Measurements from ENCODE around the gene LOC101059915.
"Not testable (repeated sequence)": the region's sequence is repeated elsewhere in the genome, so short reads cannot be mapped to it uniquely, and the experiment has no call there.

Gene LOC101059915

DNA sequence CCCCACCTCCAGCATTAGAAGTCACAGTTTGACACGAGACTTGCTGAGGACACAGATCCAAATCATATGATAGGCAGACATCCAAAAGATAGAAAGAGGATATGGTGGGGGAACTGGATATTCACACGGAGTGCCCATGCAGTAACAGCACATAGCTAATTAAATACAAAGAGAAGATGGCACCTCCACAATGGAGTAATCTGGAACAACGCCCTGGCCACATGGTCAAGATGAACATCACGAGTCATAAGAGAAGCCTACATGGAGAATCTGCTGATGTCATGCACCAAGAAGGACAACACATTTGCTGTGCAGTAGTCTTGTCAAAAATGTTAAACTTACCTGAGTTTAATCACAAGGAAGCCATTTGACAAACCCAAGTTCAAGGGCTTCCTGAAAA is 10.1 kb upstream of the LOC101059915 start:
- H3K4me3 ChIP-seq (ENCODE audit: control insufficient read depth, low read depth, low read length) = no peak overlapping the region
- TF ChIP-seq, protein P1, sequence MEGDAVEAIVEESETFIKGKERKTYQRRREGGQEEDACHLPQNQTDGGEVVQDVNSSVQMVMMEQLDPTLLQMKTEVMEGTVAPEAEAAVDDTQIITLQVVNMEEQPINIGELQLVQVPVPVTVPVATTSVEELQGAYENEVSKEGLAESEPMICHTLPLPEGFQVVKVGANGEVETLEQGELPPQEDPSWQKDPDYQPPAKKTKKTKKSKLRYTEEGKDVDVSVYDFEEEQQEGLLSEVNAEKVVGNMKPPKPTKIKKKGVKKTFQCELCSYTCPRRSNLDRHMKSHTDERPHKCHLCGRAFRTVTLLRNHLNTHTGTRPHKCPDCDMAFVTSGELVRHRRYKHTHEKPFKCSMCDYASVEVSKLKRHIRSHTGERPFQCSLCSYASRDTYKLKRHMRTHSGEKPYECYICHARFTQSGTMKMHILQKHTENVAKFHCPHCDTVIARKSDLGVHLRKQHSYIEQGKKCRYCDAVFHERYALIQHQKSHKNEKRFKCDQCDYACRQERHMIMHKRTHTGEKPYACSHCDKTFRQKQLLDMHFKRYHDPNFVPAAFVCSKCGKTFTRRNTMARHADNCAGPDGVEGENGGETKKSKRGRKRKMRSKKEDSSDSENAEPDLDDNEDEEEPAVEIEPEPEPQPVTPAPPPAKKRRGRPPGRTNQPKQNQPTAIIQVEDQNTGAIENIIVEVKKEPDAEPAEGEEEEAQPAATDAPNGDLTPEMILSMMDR (conservative IDR thresholded peaks at IDR 0.05; ENCODE audit: control insufficient read depth, insufficient read depth, low read depth, low read length) = no peak
- peak; percentile 33 for DNase-seq (ENCODE audit: low read depth)

- TF ChIP-seq, protein P1 (conservative IDR thresholded peaks at IDR 0.05; ENCODE audit: control insufficient read depth, insufficient read depth, low read depth, low read length) = no peak
These were observed 8.0 kb upstream of the LOC101059915 start for GRCh38 chrX:71659342-71659741.

GRCh38 chrX:71659959-71660358 is 7.4 kb upstream of the LOC101059915 start:
- DNase-seq (ENCODE audit: low read depth) = no peak
- TF ChIP-seq, protein P1 (conservative IDR thresholded peaks at IDR 0.05; ENCODE audit: control insufficient read depth, insufficient read depth, low read depth, low read length) = no peak
- H3K4me3 ChIP-seq (ENCODE audit: control insufficient read depth, low read depth, low read length) = no peak overlapping the region

More at GRCh38 chrX:71659342-71659741, 8.0 kb upstream of the LOC101059915 start:
- no peak overlapping the region for H3K4me3 ChIP-seq (ENCODE audit: control insufficient read depth, low read depth, low read length)
- no peak for DNase-seq (ENCODE audit: low read depth)

DNA sequence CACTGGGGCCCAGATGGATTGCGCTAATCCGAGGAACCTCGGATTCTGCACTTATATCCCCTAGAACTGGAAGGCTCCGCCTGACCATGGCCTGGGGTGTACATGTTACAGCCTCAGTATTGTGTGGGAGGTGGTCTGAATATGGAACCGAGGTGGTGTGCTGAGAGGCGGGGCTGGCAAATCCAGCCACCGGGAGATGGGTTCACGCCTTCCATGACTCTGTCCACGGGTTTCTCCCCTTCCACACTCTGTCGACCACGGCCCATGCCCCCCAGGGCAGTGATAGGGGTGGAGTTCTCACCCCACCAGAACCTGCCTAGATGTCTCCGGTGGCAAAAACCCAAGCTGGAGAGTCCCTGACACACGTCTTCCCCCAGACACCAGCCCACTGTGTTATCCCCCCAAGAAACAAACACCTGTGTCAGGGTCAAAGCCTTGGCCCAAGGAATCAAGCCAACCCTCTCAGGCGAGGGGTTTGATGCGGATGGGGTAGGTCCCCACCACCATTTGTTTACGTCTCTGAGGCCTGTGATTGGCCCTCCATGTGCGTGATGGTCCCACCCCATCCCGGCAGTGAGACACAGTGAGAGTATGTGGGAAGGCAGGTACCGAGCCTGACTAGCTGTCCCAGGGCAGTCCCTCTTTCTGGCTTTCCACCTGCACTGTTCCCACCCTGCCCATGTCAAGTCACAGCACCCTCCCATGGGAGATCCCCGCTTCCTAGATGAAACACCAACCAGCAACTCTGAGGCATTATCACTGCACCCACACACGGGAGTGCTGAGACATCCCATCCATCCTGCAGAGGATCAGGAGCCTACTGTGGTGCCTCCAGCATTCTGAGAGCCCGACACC is 6.6 kb upstream of the LOC101059915 start:
- DNase-seq (ENCODE audit: low read depth) = no peak
- TF ChIP-seq, protein P1 (conservative IDR thresholded peaks at IDR 0.05; ENCODE audit: control insufficient read depth, insufficient read depth, low read depth, low read length) = no peak
- no peak overlapping the region for H3K4me3 ChIP-seq (ENCODE audit: control insufficient read depth, low read depth, low read length)

DNA sequence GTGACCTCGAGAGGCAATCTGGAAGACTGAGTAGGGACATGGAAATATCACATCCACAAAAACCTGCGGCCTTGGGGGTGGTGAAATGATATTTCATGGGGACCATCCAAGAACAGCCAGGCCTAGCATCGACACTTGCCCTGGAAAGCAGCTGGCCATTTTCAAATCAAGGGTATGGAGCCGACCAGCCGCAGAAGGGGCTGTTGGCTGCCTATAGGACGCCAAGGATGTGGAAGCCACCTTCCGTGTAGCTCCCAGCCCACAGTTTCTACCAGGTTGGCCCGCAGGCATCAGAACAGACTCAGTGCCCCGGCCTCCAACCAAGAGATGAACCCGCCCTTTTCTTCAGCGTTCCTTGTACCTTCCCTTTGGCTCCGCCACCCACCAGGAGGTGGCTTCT is 5.4 kb upstream of the LOC101059915 start:
- DNase-seq (ENCODE audit: low read depth) = no peak
- TF ChIP-seq, protein P1 (conservative IDR thresholded peaks at IDR 0.05; ENCODE audit: control insufficient read depth, insufficient read depth, low read depth, low read length) = no peak
- no peak overlapping the region for H3K4me3 ChIP-seq (ENCODE audit: control insufficient read depth, low read depth, low read length)

DNA sequence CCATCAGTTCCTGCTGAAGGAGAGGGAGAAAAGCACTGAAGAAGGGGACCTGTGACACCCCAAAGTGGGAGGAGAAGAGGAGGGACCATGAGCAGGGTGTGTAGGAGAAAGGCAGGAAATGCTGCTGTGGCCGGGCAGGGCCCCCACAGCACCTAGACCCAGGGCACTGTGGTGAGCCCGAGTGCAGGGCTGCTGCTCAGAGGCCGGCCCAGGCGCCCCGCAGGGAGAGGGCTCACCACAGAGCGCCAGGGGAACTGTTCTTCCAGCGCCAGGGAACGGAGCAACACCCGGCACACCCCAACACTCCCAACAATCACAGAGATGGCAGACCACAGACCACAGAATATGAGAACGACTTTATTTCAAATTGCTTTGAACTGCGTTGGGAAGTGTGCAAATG is 4.7 kb upstream of the LOC101059915 start:
- not testable (repeated sequence) for DNase-seq (ENCODE audit: low read depth)

DNA sequence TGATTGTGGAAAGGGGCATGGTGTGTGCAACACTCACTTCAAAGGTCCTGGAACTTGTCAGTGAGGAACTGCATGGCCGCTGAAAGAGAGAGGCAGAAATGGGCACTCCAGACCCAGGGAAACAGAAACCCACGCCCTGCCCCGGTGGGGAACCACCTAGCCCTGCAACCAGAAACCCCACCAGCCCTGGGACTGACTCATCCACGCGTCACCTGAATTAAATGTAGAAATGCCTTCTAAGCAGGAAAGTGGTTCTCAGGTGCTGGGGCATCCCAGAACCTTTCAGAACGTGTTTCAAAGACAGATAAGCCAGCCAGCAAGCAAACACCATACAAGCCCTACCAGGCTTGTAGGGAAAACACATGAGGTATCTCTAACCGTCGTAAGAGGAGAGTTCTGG is 4.1 kb upstream of the LOC101059915 start:
- not testable (repeated sequence) for H3K4me3 ChIP-seq (ENCODE audit: control insufficient read depth, low read depth, low read length); DNase-seq (ENCODE audit: low read depth)

More for the DNA sequence above, 4.7 kb upstream of the LOC101059915 start:
- H3K4me3 ChIP-seq (ENCODE audit: control insufficient read depth, low read depth, low read length) = not testable (repeated sequence)

DNA sequence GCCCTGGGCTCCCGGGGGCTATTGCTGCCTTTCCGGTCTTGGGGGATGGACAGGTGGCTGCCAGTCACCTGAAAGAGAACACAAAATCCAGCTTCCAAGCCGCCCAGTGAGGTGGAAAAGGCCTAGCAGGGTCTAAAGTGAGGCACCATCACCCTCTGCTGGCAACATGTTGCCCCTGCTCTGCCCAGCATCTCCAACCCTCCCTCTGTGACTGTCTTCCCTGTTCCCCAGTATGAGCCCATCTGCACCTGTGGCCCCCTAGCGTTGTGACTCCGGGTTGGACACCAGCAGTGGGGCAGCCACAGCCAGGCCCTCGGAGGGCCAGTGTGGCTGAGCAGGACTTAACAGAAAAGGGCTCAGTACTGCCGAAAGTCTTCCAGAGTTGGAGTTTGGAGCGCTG is 3.1 kb upstream of the LOC101059915 start:
- not testable (repeated sequence) for H3K4me3 ChIP-seq (ENCODE audit: control insufficient read depth, low read depth, low read length); DNase-seq (ENCODE audit: low read depth)
- TF ChIP-seq, protein P1 (conservative IDR thresholded peaks at IDR 0.05; ENCODE audit: control insufficient read depth, insufficient read depth, low read depth, low read length) = peak; percentile 12

All from fibroblast of mammary gland (primary cell).